GM19328 (cell line): ENCODE measurements around the gene SUN5.

Source experiments
- ATAC-seq: cut with Tn5 transposase; IDR thresholded peaks from one replicate; pipeline ENCODE4 v1.9.1; 2021; ENCODE audit warnings: mild to moderate bottlenecking, moderate library complexity; ENCODE audit not compliant: unreplicated experiment

Gene SUN5

GRCh38 chr20:33026779-33027759 is 22.8 kb upstream of the SUN5 start:
- no peak for ATAC-seq

- no peak for ATAC-seq
Measured at GRCh38 chr20:33026072-33026778, 22.0 kb upstream of the SUN5 start.

GRCh38 chr20:33025318-33025876 is 21.2 kb upstream of the SUN5 start:
- no peak for ATAC-seq

GRCh38 chr20:33024609-33025317 is 20.5 kb upstream of the SUN5 start:
- ATAC-seq: no peak

- no peak for ATAC-seq
Measured at GRCh38 chr20:33024243-33024560, 20.0 kb upstream of the SUN5 start.

- no peak for ATAC-seq
Measured at GRCh38 chr20:33023439-33024242, 19.4 kb upstream of the SUN5 start.

GRCh38 chr20:33022694-33023438 is 18.6 kb upstream of the SUN5 start:
- ATAC-seq: no peak

GRCh38 chr20:33022289-33022688 is 18.1 kb upstream of the SUN5 start:
- ATAC-seq: no peak

GRCh38 chr20:33021879-33022278 is 17.6 kb upstream of the SUN5 start:
- no peak for ATAC-seq

GRCh38 chr20:33020278-33021161 is 16.3 kb upstream of the SUN5 start:
- no peak for ATAC-seq

GRCh38 chr20:33019465-33020277 is 15.4 kb upstream of the SUN5 start:
- ATAC-seq: no peak

- ATAC-seq: no peak
Measured at GRCh38 chr20:33018169-33018931, 14.1 kb upstream of the SUN5 start.

GRCh38 chr20:33017542-33017941 is 13.3 kb upstream of the SUN5 start:
- no peak for ATAC-seq

- ATAC-seq: no peak
Measured at GRCh38 chr20:33016581-33017109, 12.4 kb upstream of the SUN5 start.

GRCh38 chr20:33015700-33016580 is 11.7 kb upstream of the SUN5 start:
- ATAC-seq: no peak

GRCh38 chr20:33015114-33015484 is 10.9 kb upstream of the SUN5 start:
- ATAC-seq: no peak
